Peyer's patch (tissue), 4 donors: ENCODE measurements around the gene RPL19.
A peak's percentile ranks its signal among the peaks of the same experiment; 100 is the strongest.

Source experiments
- POLR2A ChIP-seq, 2 donors: fragments of 450-650 bp; IDR thresholded peaks; one replicate each; pipeline ENCODE4 v1.5.1; 2017; ENCODE audit warnings: antibody characterized with exemption in 2 of 2, mild to moderate bottlenecking in 2 of 2, moderate library complexity in 2 of 2
- TF ChIP-seq, protein P1 (sequence below), 6 experiments: fragments of 450-650 bp in 4 of 6; fragments of 200-600 bp in 2 of 6; sonication (generic) in 1 of 6; IDR thresholded peaks; one replicate each; pipeline ENCODE4 v1.5.1; 2017 to 2019; ENCODE audit warnings: antibody characterized with exemption in 6 of 6, mild to moderate bottlenecking in 3 of 6, moderate library complexity in 1 of 6

GRCh38 chr17:39200070-39200879 is at the start of gene RPL19:
- TF ChIP-seq, protein P1, sequence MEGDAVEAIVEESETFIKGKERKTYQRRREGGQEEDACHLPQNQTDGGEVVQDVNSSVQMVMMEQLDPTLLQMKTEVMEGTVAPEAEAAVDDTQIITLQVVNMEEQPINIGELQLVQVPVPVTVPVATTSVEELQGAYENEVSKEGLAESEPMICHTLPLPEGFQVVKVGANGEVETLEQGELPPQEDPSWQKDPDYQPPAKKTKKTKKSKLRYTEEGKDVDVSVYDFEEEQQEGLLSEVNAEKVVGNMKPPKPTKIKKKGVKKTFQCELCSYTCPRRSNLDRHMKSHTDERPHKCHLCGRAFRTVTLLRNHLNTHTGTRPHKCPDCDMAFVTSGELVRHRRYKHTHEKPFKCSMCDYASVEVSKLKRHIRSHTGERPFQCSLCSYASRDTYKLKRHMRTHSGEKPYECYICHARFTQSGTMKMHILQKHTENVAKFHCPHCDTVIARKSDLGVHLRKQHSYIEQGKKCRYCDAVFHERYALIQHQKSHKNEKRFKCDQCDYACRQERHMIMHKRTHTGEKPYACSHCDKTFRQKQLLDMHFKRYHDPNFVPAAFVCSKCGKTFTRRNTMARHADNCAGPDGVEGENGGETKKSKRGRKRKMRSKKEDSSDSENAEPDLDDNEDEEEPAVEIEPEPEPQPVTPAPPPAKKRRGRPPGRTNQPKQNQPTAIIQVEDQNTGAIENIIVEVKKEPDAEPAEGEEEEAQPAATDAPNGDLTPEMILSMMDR (IDR thresholded peaks at IDR 0.05) = peak in 1 of 6 experiments; percentile 3
- TF ChIP-seq POLR2A (IDR thresholded peaks at IDR 0.05) = peak; percentile 30 to 40
